ENCODE data around the gene EME1. TPM values are rescaled to one million over a fixed set of nuclear protein-coding genes. Genes with fewer than 3 reads are reported as not detected.

Gene EME1
- total RNA-seq (2014; rRNA removed), result 20.0 and 28.0 TPM in 2 replicates
- Bru-seq, nascent RNA, result percentile 63 among the genes with signal in this experiment
- percentile 59 among the genes with signal in this experiment for BruChase-seq, experiment 1, labeled RNA remaining after a 6-hour chase
- BruChase-seq, experiment 2, labeled RNA remaining after a 2-hour chase, result percentile 45 among the genes with signal in this experiment
- long read RNA-seq, partial matches to known transcripts, result 1 of 11 reads
- long read RNA-seq, other reads (novel, unspliced or antisense), result 7 of 11 reads

DNA sequence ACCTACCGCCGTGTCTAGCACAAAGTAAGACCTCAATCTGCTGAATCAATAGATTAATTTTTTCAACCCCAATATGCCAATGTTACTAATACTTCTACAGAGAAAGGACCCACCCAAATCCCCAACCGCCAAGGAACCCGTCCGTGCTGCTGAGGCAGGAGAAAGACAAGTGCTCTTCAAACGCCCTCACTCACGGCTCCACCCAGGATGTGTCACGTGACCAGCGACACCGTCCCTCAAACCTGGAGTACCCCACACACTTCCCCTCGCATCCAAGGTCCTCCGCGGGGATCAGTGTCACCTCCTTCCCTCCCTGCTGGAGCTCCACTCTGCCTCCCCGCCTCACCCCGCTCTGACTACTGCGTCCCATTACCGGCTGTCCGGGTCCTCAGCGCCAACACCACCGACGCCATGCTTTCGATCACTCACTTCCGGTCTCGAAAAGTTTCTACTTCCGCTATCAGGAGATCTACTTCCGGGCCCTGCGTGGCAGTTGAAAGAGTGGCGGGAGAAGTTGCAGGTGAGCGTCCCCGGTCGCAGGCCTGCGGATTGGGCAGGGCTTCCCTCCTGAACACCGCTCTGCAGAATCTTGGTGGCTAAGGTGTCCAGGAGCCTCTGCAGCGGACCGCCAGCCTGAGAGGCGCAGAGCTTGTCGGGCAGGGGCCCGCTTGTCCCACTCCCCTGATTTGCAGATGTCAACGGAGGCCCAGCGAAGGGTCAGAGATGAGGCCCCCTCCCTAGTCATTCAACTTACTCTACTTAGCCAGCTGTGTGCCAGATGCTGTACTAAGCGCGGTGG lies at the start of gene EME1, which contains the start of gene MRPL27:
Gene EME1, plus strand, starts transcription at position 472 of the 799 bp plus-strand sequence. CDS start 1,980 bp downstream, outside the sequence.
Gene MRPL27, minus strand, starts transcription at position 427 of the 799 bp plus-strand sequence. Its CDS starts 14 bp downstream, at position 413.
- peak within 1 kb of the TSS; percentile 88 for H3K4me3 ChIP-seq (ENCODE audit: low read length)
- TF ChIP-seq EZH2 (IDR thresholded peaks at IDR 0.05; ENCODE audit: low read length, unreplicated experiment), result no peak
- no peak for TF ChIP-seq EZH2phosphoT487 (IDR thresholded peaks at IDR 0.05; ENCODE audit: borderline replicate concordance, low read length)
- TF ChIP-seq, protein P1, sequence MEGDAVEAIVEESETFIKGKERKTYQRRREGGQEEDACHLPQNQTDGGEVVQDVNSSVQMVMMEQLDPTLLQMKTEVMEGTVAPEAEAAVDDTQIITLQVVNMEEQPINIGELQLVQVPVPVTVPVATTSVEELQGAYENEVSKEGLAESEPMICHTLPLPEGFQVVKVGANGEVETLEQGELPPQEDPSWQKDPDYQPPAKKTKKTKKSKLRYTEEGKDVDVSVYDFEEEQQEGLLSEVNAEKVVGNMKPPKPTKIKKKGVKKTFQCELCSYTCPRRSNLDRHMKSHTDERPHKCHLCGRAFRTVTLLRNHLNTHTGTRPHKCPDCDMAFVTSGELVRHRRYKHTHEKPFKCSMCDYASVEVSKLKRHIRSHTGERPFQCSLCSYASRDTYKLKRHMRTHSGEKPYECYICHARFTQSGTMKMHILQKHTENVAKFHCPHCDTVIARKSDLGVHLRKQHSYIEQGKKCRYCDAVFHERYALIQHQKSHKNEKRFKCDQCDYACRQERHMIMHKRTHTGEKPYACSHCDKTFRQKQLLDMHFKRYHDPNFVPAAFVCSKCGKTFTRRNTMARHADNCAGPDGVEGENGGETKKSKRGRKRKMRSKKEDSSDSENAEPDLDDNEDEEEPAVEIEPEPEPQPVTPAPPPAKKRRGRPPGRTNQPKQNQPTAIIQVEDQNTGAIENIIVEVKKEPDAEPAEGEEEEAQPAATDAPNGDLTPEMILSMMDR (conservative IDR thresholded peaks at IDR 0.05; ENCODE audit: low read depth, low read length), result no peak
- no peaks in the 10 kb centered on the region for H3K9me2 ChIP-seq (replicated peaks; ENCODE audit: low read length)
- CTCF ChIA-PET, result interaction anchor here (0.6 kb wide), 1 partner anchor 504 kb away, joined by 3 read pairs; no protein-coding TSS in a partner anchor
- H3K9ac ChIP-seq (ENCODE audit: low read length), result peak within 1 kb of the TSS; percentile 93
- peak; percentile 95 for DNase-seq
- peak within 1 kb of the TSS; percentile 90 for H3K4me2 ChIP-seq (ENCODE audit: low read length)
- intact Hi-C loops (cut with micrococcal nuclease), result loop anchor here (2.0 kb wide), 1 partner anchor 18 kb away; no protein-coding TSS in a partner anchor
- no peaks in the 10 kb centered on the region for H4K20me1 ChIP-seq (ENCODE audit: low read length)
- BruUV-seq (replicated peaks), result TSS peak; percentile 81
- peaks cover 5% of the 10 kb centered on the region for H3F3A ChIP-seq (ENCODE audit: low read length, unreplicated experiment)
- peak within 1 kb of the TSS; percentile 89 for H3K27ac ChIP-seq (ENCODE audit: low read length)
- no peaks in the 10 kb centered on the region for H3K9me3 ChIP-seq (ENCODE audit: low read length)
- H3K27me3 ChIP-seq (ENCODE audit: low read length), result no peaks in the 10 kb centered on the region
- H2AFZ ChIP-seq (ENCODE audit: low read length), result peak within 1 kb of the TSS; percentile 92
- peak; percentile 92 for ATAC-seq
- peaks cover 14% of the 10 kb centered on the region for H3K4me1 ChIP-seq (ENCODE audit: insufficient read depth, low read length)
- H3K79me2 ChIP-seq (ENCODE audit: low read length), result peaks cover 40% of the 10 kb centered on the region
- POLR2A ChIA-PET (ENCODE audit: unreplicated experiment), result interaction anchor here (0.6 kb wide), 1 partner anchor 128 kb away, joined by 14 read pairs; no protein-coding TSS in a partner anchor
- H3K36me3 ChIP-seq (ENCODE audit: low read depth, low read length), result peaks cover 34% of the 10 kb centered on the region

DNA sequence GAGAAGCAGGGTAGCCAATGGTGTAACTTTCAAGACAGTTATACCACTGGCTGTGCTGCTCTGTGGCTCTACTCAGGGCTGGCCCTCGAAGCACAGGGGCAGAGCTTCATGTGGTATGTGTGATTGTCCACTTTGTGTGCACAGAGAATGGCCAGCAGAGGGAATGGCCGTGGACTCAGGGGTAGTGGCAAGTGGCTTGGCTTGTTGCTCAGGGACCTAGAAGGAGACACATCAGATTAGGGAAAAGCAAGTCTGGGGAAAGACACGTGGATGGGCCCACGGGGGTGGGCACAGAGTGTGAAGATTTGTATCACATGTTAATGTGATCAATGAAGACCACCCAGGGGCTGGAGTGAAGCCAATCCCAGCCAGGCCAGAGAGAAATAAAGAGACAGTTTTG lies 47.1 kb upstream of the EME1 start:
- no peak overlapping the region for H2AFZ ChIP-seq (ENCODE audit: low read length)

More for the DNA sequence above, 47.1 kb upstream of the EME1 start:
- H4K20me1 ChIP-seq (ENCODE audit: low read length), result no peaks in the 10 kb centered on the region
- ATAC-seq (no peak), DNase-seq (no peak)
- peaks cover under 1% of the 10 kb centered on the region; the same call in 1 of the 2 replicates for H3K4me1 ChIP-seq (ENCODE audit: insufficient read depth, low read length)
- H3K9ac ChIP-seq (ENCODE audit: low read length), result no peak overlapping the region
- H3K4me2 ChIP-seq (ENCODE audit: low read length), result no peak overlapping the region
- TF ChIP-seq EZH2phosphoT487 (IDR thresholded peaks at IDR 0.05; ENCODE audit: borderline replicate concordance, low read length), result no peak
- TF ChIP-seq, protein P1 (conservative IDR thresholded peaks at IDR 0.05; ENCODE audit: low read depth, low read length), result no peak
- TF ChIP-seq EZH2 (IDR thresholded peaks at IDR 0.05; ENCODE audit: low read length, unreplicated experiment), result no peak
- H3K79me2 ChIP-seq (ENCODE audit: low read length), result no peaks in the 10 kb centered on the region
- H3K27me3 ChIP-seq (ENCODE audit: low read length), result no peaks in the 10 kb centered on the region
- CTCF ChIA-PET, result no interaction called here
- H3K4me3 ChIP-seq (ENCODE audit: low read length), result no peak overlapping the region
- POLR2A ChIA-PET (ENCODE audit: unreplicated experiment), result no interaction called here
- BruUV-seq (replicated peaks), result no TSS peak
- H3F3A ChIP-seq (ENCODE audit: low read length, unreplicated experiment), result no peaks in the 10 kb centered on the region
- intact Hi-C loops (cut with micrococcal nuclease), result no loop called here
- H3K9me2 ChIP-seq (replicated peaks; ENCODE audit: low read length), result no peaks in the 10 kb centered on the region
- H3K9me3 ChIP-seq (ENCODE audit: low read length), result no peaks in the 10 kb centered on the region
- H3K27ac ChIP-seq (ENCODE audit: low read length), result no peak overlapping the region
- no peaks in the 10 kb centered on the region for H3K36me3 ChIP-seq (ENCODE audit: low read depth, low read length)
